HCT116 (cell line): ENCODE data around the gene TRAF2. TPM values are rescaled to one million over a fixed set of nuclear protein-coding genes. Genes with fewer than 3 reads are reported as not detected.

Experiments
- ATAC-seq: fragments of 200-7000 bp; cut with Tn5 transposase; 2 replicates; pipeline ENCODE4 v1.9.1; 2020; ENCODE audit warnings: mild to moderate bottlenecking, moderate library complexity
- BruUV-seq: library from RNA; stranded (reverse); fragments of 400-500 nt; replicated peaks from 2 replicates; lab custom pipeline; 2021; lab: Mats Ljungman, UMichigan
- CTCF ChIA-PET: fragments of 300-600 bp; sonication (Branson Sonifier 250); formaldehyde crosslinking; loops from one replicate; lab custom pipeline; 2021; ENCODE audit warnings: antibody characterized with exemption; lab: Charles Lee
- POLR2A ChIA-PET: fragments of 300-600, 350-600 bp; sonication (Branson Sonifier 250); formaldehyde crosslinking; loops from one replicate; lab custom pipeline; 2021; ENCODE audit warnings: antibody characterized with exemption; lab: Charles Lee
- RAD21 ChIA-PET, 2 experiments: fragments of 300-600 bp; sonication (Branson Sonifier 250); formaldehyde crosslinking; loops; one replicate each; lab custom pipeline; 2023; ENCODE audit warnings: low total read pairs in 2 of 2; ENCODE audit not compliant: uncharacterized antibody in 2 of 2, unreplicated experiment in 2 of 2, low non-redundant PET in 1 of 2; lab: Charles Lee
- DNase-seq: peaks from one replicate; pipeline ENCODE4 v3.0.0-alpha.2; 2010; ENCODE audit warnings: low read depth, low spot score
- H2AFZ ChIP-seq: fragments of 200-600 bp; shearing (Covaris generic), sonication (generic); 2 replicates; pipeline ENCODE4 v1.6.1; 2017; ENCODE audit warnings: low read depth, mixed run types, mixed read lengths, antibody characterized with exemption, low read length; ENCODE audit not compliant: poor library complexity, severe bottlenecking
- H3K27ac ChIP-seq: 2 replicates; pipeline ENCODE4 v1.5.1; 2012; ENCODE audit warnings: low read depth, low read length
- H3K27me3 ChIP-seq: fragments of 200-600 bp; sonication (generic); 2 replicates; pipeline ENCODE4 v1.6.1; 2016; ENCODE audit warnings: mixed run types, low read length, mixed read lengths; ENCODE audit not compliant: insufficient read depth
- H3K36me3 ChIP-seq, 2 experiments: fragments of 200-500 bp in 1 of 2; fragments of 200-600 bp in 1 of 2; sonication (Bioruptor generic) in 1 of 2; sonication (generic) in 1 of 2; 2 replicates each; pipeline versions ENCODE4 v1.5.1 to v1.6.1; 2014 to 2016; ENCODE audit warnings: low read length in 2 of 2, inconsistent platforms in 1 of 2, mixed read lengths in 1 of 2, mixed run types in 1 of 2; ENCODE audit not compliant: insufficient read depth in 2 of 2, control insufficient read depth in 1 of 2
- H3K4me1 ChIP-seq, 2 experiments: fragments of 200-600 bp in 1 of 2; sonication (generic) in 1 of 2; 2 replicates each; pipeline versions ENCODE4 v1.5.1 to v1.6.1; 2012 to 2017; ENCODE audit warnings: low read length in 2 of 2, inconsistent platforms in 1 of 2, mild to moderate bottlenecking in 1 of 2, mixed read lengths in 1 of 2, mixed run types in 1 of 2, moderate library complexity in 1 of 2; ENCODE audit not compliant: insufficient read depth in 2 of 2, control insufficient read depth in 1 of 2
- H3K4me2 ChIP-seq: fragments of 200-600 bp; sonication (generic); 2 replicates; pipeline ENCODE4 v1.6.1; 2017; ENCODE audit warnings: mixed run types, low read length, mixed read lengths
- H3K4me3 ChIP-seq, 2 experiments: fragments of 200-600 bp in 1 of 2; sonication (generic) in 1 of 2; replicated peaks in 1 of 2; 2 replicates each; pipeline ENCODE4 v1.5.1; 2011 to 2016; ENCODE audit warnings: low read length in 2 of 2, control low read depth in 1 of 2, low read depth in 1 of 2, mild to moderate bottlenecking in 1 of 2, mixed read lengths in 1 of 2, mixed run types in 1 of 2
- H3K79me2 ChIP-seq: fragments of 200-600 bp; sonication (generic); 2 replicates; pipeline ENCODE4 v1.6.1; 2017; ENCODE audit warnings: mild to moderate bottlenecking, mixed run types, low read length, moderate library complexity, mixed read lengths; ENCODE audit not compliant: insufficient read depth
- H3K9ac ChIP-seq: fragments of 200-600 bp; sonication (generic); 2 replicates; pipeline ENCODE4 v1.6.1; 2016; ENCODE audit warnings: low read length, mixed read lengths
- H3K9me2 ChIP-seq: fragments of 200-600 bp; sonication (generic), shearing (Covaris generic); 2 replicates; pipeline ENCODE4 v1.6.1; 2017; ENCODE audit warnings: mixed run types, mild to moderate bottlenecking, moderate library complexity; ENCODE audit not compliant: insufficient read depth
- H3K9me3 ChIP-seq, 2 experiments: fragments of 200-500 bp in 1 of 2; fragments of 200-600 bp in 1 of 2; sonication (Bioruptor generic) in 1 of 2; sonication (generic) in 1 of 2; 2 replicates each; pipeline ENCODE4 v1.6.1; 2014 to 2017; ENCODE audit warnings: low read length in 2 of 2, mixed read lengths in 2 of 2, inconsistent platforms in 1 of 2, low read depth in 1 of 2, mild to moderate bottlenecking in 1 of 2, mixed run types in 1 of 2, moderate library complexity in 1 of 2; ENCODE audit not compliant: control insufficient read depth in 1 of 2, insufficient read depth in 1 of 2
- H4K20me1 ChIP-seq: fragments of 200-600 bp; sonication (generic), shearing (Covaris generic); 2 replicates; pipeline ENCODE4 v1.6.1; 2017; ENCODE audit warnings: mixed run types, mild to moderate bottlenecking, moderate library complexity; ENCODE audit not compliant: insufficient read depth
- ATF3 ChIP-seq: IDR thresholded peaks from 2 replicates; pipeline ENCODE4 v1.6.1; 2012
- CEBPB ChIP-seq: IDR thresholded peaks from 2 replicates; pipeline ENCODE4 v1.6.1; 2012; ENCODE audit warnings: low read depth
- CTCF ChIP-seq, 3 experiments: fragments of 200-600 bp in 1 of 3; sonication (generic) in 1 of 3; IDR thresholded peaks in 2 of 3; conservative IDR thresholded peaks in 1 of 3; 2 replicates each; pipeline ENCODE4 v1.5.1; 2012 to 2017; ENCODE audit warnings: low read depth in 2 of 3, low read length in 2 of 3, antibody characterized with exemption in 1 of 3, borderline replicate concordance in 1 of 3, control low read depth in 1 of 3, mild to moderate bottlenecking in 1 of 3, mixed read lengths in 1 of 3, mixed run types in 1 of 3, moderate library complexity in 1 of 3; ENCODE audit not compliant: insufficient read depth in 1 of 3
- EGR1 ChIP-seq: IDR thresholded peaks from 2 replicates; pipeline ENCODE4 v1.6.1; 2012; ENCODE audit warnings: low read depth
- EZH2 ChIP-seq: fragments of 200-600 bp; sonication (generic); IDR thresholded peaks from 2 replicates; pipeline ENCODE4 v1.6.1; 2017; ENCODE audit warnings: antibody characterized with exemption, mixed run types
- EZH2phosphoT487 ChIP-seq: fragments of 200-600 bp; IDR thresholded peaks from 2 replicates; pipeline ENCODE4 v1.6.1; 2018; ENCODE audit warnings: antibody characterized with exemption, borderline replicate concordance
- JUND ChIP-seq: IDR thresholded peaks from 2 replicates; pipeline ENCODE4 v1.6.1; 2012
- MAX ChIP-seq: IDR thresholded peaks from 2 replicates; pipeline ENCODE4 v1.6.1; 2012
- POLR2A ChIP-seq: IDR thresholded peaks from 2 replicates; pipeline ENCODE4 v1.7.0; 2011; ENCODE audit warnings: borderline replicate concordance; ENCODE audit not compliant: insufficient read depth, insufficient read length; ENCODE audit errors: extremely low read depth
- POLR2AphosphoS5 ChIP-seq: IDR thresholded peaks from 2 replicates; pipeline ENCODE4 v1.6.1; 2011; ENCODE audit warnings: mild to moderate bottlenecking, low read depth, low read length, moderate library complexity
- RAD21 ChIP-seq: IDR thresholded peaks from 2 replicates; pipeline ENCODE4 v1.6.1; 2012; ENCODE audit warnings: low read depth, mild to moderate bottlenecking
- SIN3A ChIP-seq: IDR thresholded peaks from 2 replicates; pipeline ENCODE4 v1.6.1; 2012; ENCODE audit warnings: low read depth
- SP1 ChIP-seq: IDR thresholded peaks from 2 replicates; pipeline ENCODE4 v1.6.1; 2012; ENCODE audit warnings: low read depth
- SRF ChIP-seq: IDR thresholded peaks from 2 replicates; pipeline ENCODE4 v1.6.1; 2012; ENCODE audit warnings: low read depth
- TCF7L2 ChIP-seq: IDR thresholded peaks from 2 replicates; pipeline ENCODE4 v1.7.0; 2011; ENCODE audit warnings: borderline replicate concordance, inconsistent platforms; ENCODE audit not compliant: insufficient read depth, insufficient read length; ENCODE audit errors: extremely low read depth
- ZBTB33 ChIP-seq: IDR thresholded peaks from 2 replicates; pipeline ENCODE4 v1.6.1; 2011; ENCODE audit warnings: mild to moderate bottlenecking, low read length, moderate library complexity; ENCODE audit not compliant: insufficient replicate concordance; ENCODE audit errors: extremely low read depth
- ZFX ChIP-seq: fragments of 450-650 bp; IDR thresholded peaks from 2 replicates; pipeline ENCODE4 v1.6.1; 2017
- ZNF274 ChIP-seq: fragments of 200-500 bp; sonication (Bioruptor generic); IDR thresholded peaks from 2 replicates; pipeline ENCODE4 v1.6.1; 2014; ENCODE audit warnings: mild to moderate bottlenecking, low read depth, low read length, inconsistent platforms
- intact Hi-C: fragments of 100-400 bp; cut with micrococcal nuclease; formaldehyde crosslinking; loops from 2 replicates; pipeline ENCODE4 v1.10.0; 2022
- total RNA-seq: library from RNA; stranded (reverse); gene quantifications from one replicate; pipeline ENCODE4 v1.2.1, GENCODE V29; 2021; ENCODE audit not compliant: unreplicated experiment

TRAF2 gene
- total RNA-seq, 1 experiment from 2014 or later: 28.4 TPM

- TF ChIP-seq CTCF (IDR thresholded peaks at IDR 0.05 in 2 of 3, conservative IDR thresholded peaks at IDR 0.05 in 1 of 3; ENCODE audit: borderline replicate concordance in 1 of 3, insufficient read depth in 1 of 3, low read depth in 2 of 3, low read length in 2 of 3): peak in 2 of 3 experiments; percentile 86 to 95; a peak in 4 of 6 replicates
- peak; percentile 61; the same call in 1 of the 2 replicates for TF ChIP-seq ZFX
- TF ChIP-seq TCF7L2: peak; percentile 20
- no peak for TF ChIP-seq EZH2phosphoT487
- peak; percentile 31 for TF ChIP-seq POLR2A
These were observed 58.4 kb downstream of the TRAF2 start, which contains the start of the genes C8G and FBXW5 (continued) for GRCh38 chr9:136944519-136945332.

- peaks cover 8 to 12% of the 10 kb centered on the region in 2 experiments; a peak in 3 of 4 replicates for H3K36me3 ChIP-seq
- peak overlapping the region; percentile 97 for H3K27ac ChIP-seq
- TF ChIP-seq JUND: no peak
- TF ChIP-seq MAX: no peak
- TF ChIP-seq CEBPB: no peak
- TF ChIP-seq SP1: no peak
- TF ChIP-seq EGR1: no peak
- no peak for TF ChIP-seq SIN3A
- TF ChIP-seq SRF: no peak
- no peak for TF ChIP-seq POLR2A
- TF ChIP-seq EZH2phosphoT487: no peak
- no peak for TF ChIP-seq RAD21
- no peak for TF ChIP-seq TCF7L2
- TF ChIP-seq ZFX: no peak
- TF ChIP-seq ZNF274: no peak
- TF ChIP-seq EZH2: no peak
- TF ChIP-seq POLR2AphosphoS5: no peak
- no peak for TF ChIP-seq ZBTB33
- no peak for TF ChIP-seq ATF3
These were observed 59.3 kb downstream of the TRAF2 start for GRCh38 chr9:136945333-136946227.

More at GRCh38 chr9:136945333-136946227, 59.3 kb downstream of the TRAF2 start:
- Histone ChIP-seq H3K4me3 (peak overlapping the region in 1 of 2 experiments; percentile 88; a peak in 3 of 4 replicates), H3K9ac (no peak overlapping the region), H3K79me2 (peaks cover 20% of the 10 kb centered on the region), H3K9me2 (no peaks in the 10 kb centered on the region), H4K20me1 (no peaks in the 10 kb centered on the region), H2AFZ (no peak overlapping the region), H3K9me3 (no peaks in the 10 kb centered on the region), H3K4me1 (peaks cover 25 to 49% of the 10 kb centered on the region in 2 experiments), H3K27me3 (no peaks in the 10 kb centered on the region), H3K4me2 (peak overlapping the region; percentile 45)
- CTCF ChIA-PET: interaction anchor here (0.6 to 1.4 kb wide), 4 partner anchors 15 to 101 kb away, joined by 3 to 9 read pairs (median 3); no protein-coding TSS in a partner anchor
- DNase-seq (no peak), ATAC-seq (no peak)
- RAD21 ChIA-PET: no interaction called here
- intact Hi-C loops: loop anchor here (10.0 kb wide), 1 partner anchor 101 kb away; the partner anchor contains the start of genes AJM1 and PHPT1
- BruUV-seq: no TSS peak
- POLR2A ChIA-PET: no interaction called here
